GM08714 (cell line): ENCODE results near the gene APOBEC3C.
"Not testable (repeated sequence)": the region's sequence is repeated elsewhere in the genome, so short reads cannot be mapped to it uniquely, and the experiment has no call there.

Source experiments
- H3K4me3 ChIP-seq: fragments of 200-500 bp; sonication (Bioruptor generic); 2 replicates; pipeline ENCODE4 v1.5.1; 2014; ENCODE audit warnings: mild to moderate bottlenecking, low read length, inconsistent platforms
- ZNF274 ChIP-seq: IDR thresholded peaks from 2 replicates; pipeline ENCODE4 v1.6.1; 2012; ENCODE audit warnings: mild to moderate bottlenecking, low read depth, low read length

APOBEC3C gene

GRCh38 chr22:39055658-39056057 is 41.6 kb downstream of the APOBEC3C start:
- H3K4me3 ChIP-seq: no peak overlapping the region
- TF ChIP-seq ZNF274: no peak

- not testable (repeated sequence) for H3K4me3 ChIP-seq
Observed at GRCh38 chr22:39061290-39061689, 47.2 kb downstream of the APOBEC3C start.

- not testable (repeated sequence) for H3K4me3 ChIP-seq
Observed at GRCh38 chr22:39061951-39062350, 47.9 kb downstream of the APOBEC3C start.

- H3K4me3 ChIP-seq: not testable (repeated sequence)
Observed at GRCh38 chr22:39063904-39064303, 49.8 kb downstream of the APOBEC3C start.

- peak overlapping the region; percentile 59; the same call in 1 of the 2 replicates for H3K4me3 ChIP-seq
Observed at GRCh38 chr22:39066442-39067276, 52.6 kb downstream of the APOBEC3C start.

GRCh38 chr22:39068033-39068785 is 54.2 kb downstream of the APOBEC3C start:
- peak overlapping the region; percentile 59; the same call in 1 of the 2 replicates for H3K4me3 ChIP-seq
- TF ChIP-seq ZNF274: no peak
